Measurements from ENCODE around the gene ZEB2.

The ZEB2 gene

GRCh38 chr2:144470816-144471215, 49.1 kb downstream of the ZEB2 start:
- DNase-seq (ENCODE audit: low spot score), result no peak

GRCh38 chr2:144470334-144470733, 49.6 kb downstream of the ZEB2 start:
- no peak for DNase-seq (ENCODE audit: low spot score)

- DNase-seq (ENCODE audit: low spot score), result no peak
Measured at GRCh38 chr2:144469798-144470197, 50.1 kb downstream of the ZEB2 start.

- DNase-seq (ENCODE audit: low spot score), result no peak
Measured at GRCh38 chr2:144468823-144469595, 50.9 kb downstream of the ZEB2 start.

GRCh38 chr2:144467502-144468137, 52.3 kb downstream of the ZEB2 start:
- DNase-seq (ENCODE audit: low spot score), result no peak

GRCh38 chr2:144466637-144467036, 53.3 kb downstream of the ZEB2 start:
- no peak for DNase-seq (ENCODE audit: low spot score)

GRCh38 chr2:144465749-144466148, 54.2 kb downstream of the ZEB2 start:
- DNase-seq (ENCODE audit: low spot score), result no peak

- no peak for DNase-seq (ENCODE audit: low spot score)
Measured at GRCh38 chr2:144464730-144465129, 55.2 kb downstream of the ZEB2 start.

GRCh38 chr2:144463266-144463665, 56.7 kb downstream of the ZEB2 start:
- no peak for DNase-seq (ENCODE audit: low spot score)

GRCh38 chr2:144462266-144462665, 57.7 kb downstream of the ZEB2 start:
- DNase-seq (ENCODE audit: low spot score), result no peak

GRCh38 chr2:144461308-144461766, 58.6 kb downstream of the ZEB2 start:
- DNase-seq (ENCODE audit: low spot score), result no peak

GRCh38 chr2:144460727-144461307, 59.1 kb downstream of the ZEB2 start:
- DNase-seq (ENCODE audit: low spot score), result no peak

- DNase-seq (ENCODE audit: low spot score), result no peak
Measured at GRCh38 chr2:144459937-144460336, 60.0 kb downstream of the ZEB2 start.

GRCh38 chr2:144459286-144459685, 60.6 kb downstream of the ZEB2 start:
- no peak for DNase-seq (ENCODE audit: low spot score)

GRCh38 chr2:144458541-144458940, 61.4 kb downstream of the ZEB2 start:
- no peak for DNase-seq (ENCODE audit: low spot score)

- no peak for DNase-seq (ENCODE audit: low spot score)
Measured at GRCh38 chr2:144456680-144457079, 63.2 kb downstream of the ZEB2 start.

GRCh38 chr2:144455987-144456386, 63.9 kb downstream of the ZEB2 start:
- DNase-seq (ENCODE audit: low spot score), result no peak

GRCh38 chr2:144454466-144455287, 65.2 kb downstream of the ZEB2 start:
- DNase-seq (ENCODE audit: low spot score), result no peak

- no peak for DNase-seq (ENCODE audit: low spot score)
Measured at GRCh38 chr2:144453486-144454158, 66.3 kb downstream of the ZEB2 start.

- DNase-seq (ENCODE audit: low spot score), result no peak
Measured at GRCh38 chr2:144452989-144453336, 67.0 kb downstream of the ZEB2 start.

- DNase-seq (ENCODE audit: low spot score), result peak; percentile 42
Measured at GRCh38 chr2:144452169-144452988, 67.5 kb downstream of the ZEB2 start.

All from iPS-NIHi11 (cell line).